T47D (cell line): Measurements from ENCODE around the gene ZNF516.

Experiments
- DNase-seq, 2 experiments: peaks; one replicate each; pipeline versions ENCODE4 v3.0.0 to v3.0.0-alpha.2; 2011 to 2012; ENCODE audit warnings: low read depth in 1 of 2, low spot score in 1 of 2
- JUND ChIP-seq: IDR thresholded peaks from 2 replicates; pipeline ENCODE4 v1.6.1; 2012; ENCODE audit warnings: low read depth
- in situ Hi-C: cut with HindIII; loops from 2 replicates; pipeline ENCODE4 v1.10.0; 2016; ENCODE audit warnings: low sequenced_read_pairs, low pct_unique_long_range_greater_than_20kb

ZNF516 gene

GRCh38 chr18:76458522-76459311 lies 36.3 kb downstream of the ZNF516 start:
- no peak for DNase-seq
- no peak for TF ChIP-seq JUND
- in situ Hi-C loops = no loop called here

GRCh38 chr18:76457957-76458356 lies 37.1 kb downstream of the ZNF516 start:
- TF ChIP-seq JUND = no peak
- DNase-seq = no peak
- in situ Hi-C loops = no loop called here

- no peak for TF ChIP-seq JUND
- DNase-seq = no peak
- in situ Hi-C loops = no loop called here
These were observed 37.6 kb downstream of the ZNF516 start for GRCh38 chr18:76457475-76457874.

- in situ Hi-C loops = no loop called here
- DNase-seq = no peak
- no peak for TF ChIP-seq JUND
These were observed 38.2 kb downstream of the ZNF516 start for GRCh38 chr18:76456823-76457222.

GRCh38 chr18:76456018-76456750 lies 38.9 kb downstream of the ZNF516 start:
- in situ Hi-C loops = no loop called here
- no peak for TF ChIP-seq JUND
- no peak for DNase-seq

- no peak for DNase-seq
- in situ Hi-C loops = no loop called here
These were observed 39.9 kb downstream of the ZNF516 start for GRCh38 chr18:76455003-76455676.

GRCh38 chr18:76454418-76454817 lies 40.6 kb downstream of the ZNF516 start:
- TF ChIP-seq JUND = no peak

More at GRCh38 chr18:76455003-76455676, 39.9 kb downstream of the ZNF516 start:
- no peak for TF ChIP-seq JUND

GRCh38 chr18:76453932-76454331 lies 41.1 kb downstream of the ZNF516 start:
- in situ Hi-C loops = no loop called here
- TF ChIP-seq JUND = no peak
- no peak for DNase-seq

More at GRCh38 chr18:76454418-76454817, 40.6 kb downstream of the ZNF516 start:
- DNase-seq = no peak
- in situ Hi-C loops = no loop called here

GRCh38 chr18:76453057-76453561 lies 41.9 kb downstream of the ZNF516 start:
- TF ChIP-seq JUND = no peak
- in situ Hi-C loops = no loop called here
- DNase-seq = no peak

- DNase-seq = no peak
These were observed 42.7 kb downstream of the ZNF516 start for GRCh38 chr18:76452357-76452756.

GRCh38 chr18:76451396-76452331 lies 43.4 kb downstream of the ZNF516 start:
- DNase-seq = no peak
- in situ Hi-C loops = no loop called here
- TF ChIP-seq JUND = no peak

More at GRCh38 chr18:76452357-76452756, 42.7 kb downstream of the ZNF516 start:
- in situ Hi-C loops = no loop called here
- no peak for TF ChIP-seq JUND
